ENCODE measurements around the gene RDH13.
"Not testable (repeated sequence)": the region's sequence is repeated elsewhere in the genome, so short reads cannot be mapped to it uniquely, and the experiment has no call there.

RDH13 gene

DNA sequence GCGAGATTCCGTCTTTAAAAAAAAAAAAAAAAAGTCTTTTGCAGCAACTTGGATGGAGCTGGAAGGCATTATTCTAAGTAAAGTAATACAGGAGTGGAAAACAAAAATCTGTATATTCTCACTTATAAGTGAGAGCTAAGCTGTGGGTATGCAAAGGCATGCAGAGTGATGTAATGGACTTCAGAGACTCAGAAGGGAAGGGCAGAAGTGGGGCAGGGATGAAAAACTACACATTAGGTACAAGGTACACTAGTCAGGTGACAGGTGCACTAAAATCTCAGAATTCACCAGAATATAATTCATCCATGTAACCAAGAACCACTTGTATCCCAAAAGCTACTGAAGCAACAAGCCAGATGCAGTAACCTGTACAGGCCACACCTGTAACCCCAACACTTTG is 26.9 kb downstream of the RDH13 start:
- Histone ChIP-seq H3K9me3 (replicated peaks; ENCODE audit: low read length) (no peaks in the 10 kb centered on the region), H3K9ac (ENCODE audit: low read depth, low read length) (no peak overlapping the region), H3K4me1 (ENCODE audit: control insufficient read depth, insufficient read depth, low read length) (no peaks in the 10 kb centered on the region), H3K4me3 (ENCODE audit: low read length) (no peak overlapping the region), H3K36me3 (ENCODE audit: insufficient read depth, low read length) (no peaks in the 10 kb centered on the region), H3K27me3 (ENCODE audit: control insufficient read depth, insufficient read depth, low read length) (no peaks in the 10 kb centered on the region), H3K4me2 (ENCODE audit: low read length) (no peak overlapping the region)

- Histone ChIP-seq H3K4me2 (ENCODE audit: low read length) (no peak overlapping the region), H3K9ac (ENCODE audit: low read depth, low read length) (no peak overlapping the region), H3K4me1 (ENCODE audit: control insufficient read depth, insufficient read depth, low read length) (no peaks in the 10 kb centered on the region), H3K36me3 (ENCODE audit: insufficient read depth, low read length) (no peaks in the 10 kb centered on the region), H3K9me3 (replicated peaks; ENCODE audit: low read length) (no peaks in the 10 kb centered on the region), H3K27me3 (ENCODE audit: control insufficient read depth, insufficient read depth, low read length) (no peaks in the 10 kb centered on the region), H3K4me3 (ENCODE audit: low read length) (no peak overlapping the region)
These were observed 28.2 kb downstream of the RDH13 start for GRCh38 chr19:55034751-55035150.

- H3K4me2 ChIP-seq (ENCODE audit: low read length); H3K27me3 ChIP-seq (ENCODE audit: control insufficient read depth, insufficient read depth, low read length); H3K4me1 ChIP-seq (ENCODE audit: control insufficient read depth, insufficient read depth, low read length); H3K9ac ChIP-seq (ENCODE audit: low read depth, low read length); H3K9me3 ChIP-seq (replicated peaks; ENCODE audit: low read length); H3K4me3 ChIP-seq (ENCODE audit: low read length); H3K36me3 ChIP-seq (ENCODE audit: insufficient read depth, low read length): not testable (repeated sequence)
These were observed 29.8 kb downstream of the RDH13 start for GRCh38 chr19:55032976-55033643.

DNA sequence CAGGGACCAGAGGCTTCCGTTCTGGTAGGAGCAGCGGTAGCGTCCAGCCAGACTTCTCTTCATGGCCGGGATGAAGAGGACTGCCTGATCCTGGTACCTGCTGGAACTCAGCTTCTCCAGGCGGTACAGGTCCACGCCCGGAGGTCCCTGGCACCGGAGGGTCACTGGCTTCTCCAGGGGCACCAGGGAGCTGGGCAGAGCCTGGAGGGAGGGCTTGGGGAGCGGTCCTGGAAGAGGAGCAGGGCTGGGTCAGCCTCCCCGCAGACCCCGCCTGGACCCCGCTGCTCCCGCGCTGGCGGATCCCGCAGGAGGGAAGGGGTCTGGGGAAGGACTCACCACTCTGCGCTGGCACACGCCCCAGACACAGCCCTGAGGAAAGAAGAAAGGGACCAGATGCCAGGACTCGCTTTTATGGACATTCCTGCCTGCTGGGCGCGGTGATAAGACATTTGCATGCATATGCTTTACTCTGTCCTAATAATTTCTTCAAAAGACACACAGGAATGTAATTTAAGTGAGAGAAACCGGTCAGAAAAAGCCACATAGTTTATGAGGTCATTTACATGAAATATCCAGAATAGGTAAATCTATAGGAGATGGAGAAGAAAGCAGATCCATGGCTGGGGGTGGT is 30.7 kb downstream of the RDH13 start:
- no peak overlapping the region for H3K4me3 ChIP-seq (ENCODE audit: low read length)
- no peaks in the 10 kb centered on the region for H3K9me3 ChIP-seq (replicated peaks; ENCODE audit: low read length)
- H3K36me3 ChIP-seq (ENCODE audit: insufficient read depth, low read length): no peaks in the 10 kb centered on the region
- H3K4me1 ChIP-seq (ENCODE audit: control insufficient read depth, insufficient read depth, low read length): no peaks in the 10 kb centered on the region
- no peaks in the 10 kb centered on the region for H3K27me3 ChIP-seq (ENCODE audit: control insufficient read depth, insufficient read depth, low read length)
- no peak overlapping the region for H3K9ac ChIP-seq (ENCODE audit: low read depth, low read length)
- no peak overlapping the region for H3K4me2 ChIP-seq (ENCODE audit: low read length)

GRCh38 chr19:55031178-55031577 is 31.8 kb downstream of the RDH13 start:
- H3K9ac ChIP-seq (ENCODE audit: low read depth, low read length): no peak overlapping the region
- H3K27me3 ChIP-seq (ENCODE audit: control insufficient read depth, insufficient read depth, low read length): no peaks in the 10 kb centered on the region
- no peaks in the 10 kb centered on the region for H3K4me1 ChIP-seq (ENCODE audit: control insufficient read depth, insufficient read depth, low read length)
- no peaks in the 10 kb centered on the region for H3K36me3 ChIP-seq (ENCODE audit: insufficient read depth, low read length)
- no peak overlapping the region for H3K4me2 ChIP-seq (ENCODE audit: low read length)
- no peak overlapping the region for H3K4me3 ChIP-seq (ENCODE audit: low read length)
- no peaks in the 10 kb centered on the region for H3K9me3 ChIP-seq (replicated peaks; ENCODE audit: low read length)

DNA sequence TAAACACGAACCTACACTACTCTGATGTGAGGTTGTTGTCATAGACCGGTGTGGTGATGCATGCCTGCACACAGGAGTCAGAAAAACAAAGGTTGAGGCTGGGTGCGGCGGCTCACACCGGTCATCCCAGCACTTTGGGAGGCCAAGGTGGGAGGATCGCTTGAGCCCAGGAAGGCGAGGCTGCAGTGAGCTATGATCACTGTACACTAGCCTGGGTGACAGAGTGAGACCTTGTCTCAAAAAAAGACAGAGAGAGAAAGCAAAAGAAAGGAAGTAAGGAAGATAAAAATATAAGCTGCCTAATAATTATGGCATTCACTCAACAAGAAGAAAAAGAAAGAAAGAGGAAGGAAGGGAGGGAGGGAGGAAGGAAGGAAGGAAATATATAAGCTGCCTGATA is 34.2 kb downstream of the RDH13 start:
- H3K4me1 ChIP-seq (ENCODE audit: control insufficient read depth, insufficient read depth, low read length): no peaks in the 10 kb centered on the region
- H3K9ac ChIP-seq (ENCODE audit: low read depth, low read length): no peak overlapping the region
- H3K27me3 ChIP-seq (ENCODE audit: control insufficient read depth, insufficient read depth, low read length): no peaks in the 10 kb centered on the region
- no peak overlapping the region for H3K4me3 ChIP-seq (ENCODE audit: low read length)
- H3K9me3 ChIP-seq (replicated peaks; ENCODE audit: low read length): no peaks in the 10 kb centered on the region
- H3K36me3 ChIP-seq (ENCODE audit: insufficient read depth, low read length): no peaks in the 10 kb centered on the region
- H3K4me2 ChIP-seq (ENCODE audit: low read length): no peak overlapping the region

DNA sequence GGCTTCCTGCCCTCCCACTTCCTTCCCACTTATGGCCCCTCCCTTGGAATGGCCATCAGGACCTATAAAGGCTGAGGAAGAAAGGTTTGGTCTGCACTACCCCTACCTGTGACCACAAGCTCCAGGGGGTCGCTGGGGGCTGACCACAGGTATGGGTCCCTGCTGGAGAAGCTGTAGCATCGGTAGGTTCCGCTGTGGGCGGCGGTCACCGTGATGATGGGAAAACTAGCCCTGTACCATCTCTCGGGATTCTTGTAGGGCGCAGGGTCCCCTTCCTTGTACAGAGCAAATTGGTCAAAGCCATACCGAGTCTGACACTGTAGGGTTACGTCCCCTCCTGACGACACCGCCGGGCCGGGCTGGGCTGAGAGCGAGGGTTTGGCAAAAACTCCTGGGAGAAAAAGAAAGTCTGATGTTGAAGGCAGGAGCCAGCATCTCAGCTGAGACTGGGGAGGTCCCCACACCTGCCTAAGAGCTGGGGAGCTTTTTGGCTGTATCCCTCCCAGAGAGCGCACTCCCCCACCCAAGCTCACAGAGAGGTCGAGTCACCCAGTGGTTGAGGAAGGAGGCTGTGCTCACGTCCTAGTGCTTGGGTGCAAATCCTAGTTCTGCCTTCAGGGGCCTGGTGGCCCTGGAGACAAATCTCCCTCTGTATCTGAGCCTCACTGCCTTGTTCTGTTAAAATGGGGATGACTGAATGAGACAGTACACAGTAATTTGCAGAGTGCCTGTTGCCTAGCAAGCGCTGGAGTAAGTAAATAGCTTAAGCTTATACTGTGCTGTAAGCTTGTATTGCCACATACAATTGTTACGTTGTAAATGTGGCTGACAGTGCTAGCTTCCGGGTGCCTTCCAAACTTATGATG is 35.2 kb downstream of the RDH13 start:
- Histone ChIP-seq H3K9me3 (replicated peaks; ENCODE audit: low read length) (no peaks in the 10 kb centered on the region), H3K36me3 (ENCODE audit: insufficient read depth, low read length) (no peaks in the 10 kb centered on the region), H3K9ac (ENCODE audit: low read depth, low read length) (no peak overlapping the region), H3K4me3 (ENCODE audit: low read length) (no peak overlapping the region), H3K27me3 (ENCODE audit: control insufficient read depth, insufficient read depth, low read length) (no peaks in the 10 kb centered on the region), H3K4me1 (ENCODE audit: control insufficient read depth, insufficient read depth, low read length) (no peaks in the 10 kb centered on the region), H3K4me2 (ENCODE audit: low read length) (no peak overlapping the region)

DNA sequence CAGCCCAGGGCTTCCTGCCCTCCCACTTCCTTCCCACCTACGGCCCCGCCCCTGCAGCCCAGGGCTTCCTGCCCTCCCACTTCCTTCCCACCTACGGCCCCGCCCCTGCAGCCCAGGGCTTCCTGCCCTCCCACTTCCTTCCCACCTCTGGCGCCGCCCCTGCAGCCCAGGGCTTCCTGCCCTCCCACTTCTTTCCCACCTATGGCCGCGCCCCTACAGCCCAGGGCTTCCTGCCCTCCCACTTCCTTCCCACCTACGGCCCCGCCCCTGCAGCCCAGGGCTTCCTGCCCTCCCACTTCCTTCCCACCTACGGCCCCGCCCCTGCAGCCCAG is 35.8 kb downstream of the RDH13 start:
- not testable (repeated sequence) for H3K4me2 ChIP-seq (ENCODE audit: low read length); H3K4me1 ChIP-seq (ENCODE audit: control insufficient read depth, insufficient read depth, low read length); H3K4me3 ChIP-seq (ENCODE audit: low read length); H3K27me3 ChIP-seq (ENCODE audit: control insufficient read depth, insufficient read depth, low read length); H3K9ac ChIP-seq (ENCODE audit: low read depth, low read length); H3K9me3 ChIP-seq (replicated peaks; ENCODE audit: low read length); H3K36me3 ChIP-seq (ENCODE audit: insufficient read depth, low read length)

DNA sequence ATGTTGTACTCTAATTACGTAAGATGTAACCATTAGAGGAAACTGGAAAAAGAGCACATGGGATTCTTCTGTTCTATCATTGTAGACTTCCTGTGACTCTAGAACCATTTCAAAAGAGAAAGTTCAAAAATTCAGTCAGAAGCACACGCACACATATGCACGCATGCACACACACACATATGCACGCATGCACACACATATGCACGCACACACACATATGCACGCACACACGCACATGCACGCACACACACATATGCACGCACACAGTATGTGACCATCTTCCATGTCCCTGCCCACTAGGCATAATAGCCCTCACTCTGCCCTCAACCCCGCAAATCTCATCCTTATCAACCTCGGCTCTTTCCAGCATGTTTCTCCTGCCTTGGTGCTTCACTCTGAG is 38.8 kb downstream of the RDH13 start:
- no peak overlapping the region for H3K4me2 ChIP-seq (ENCODE audit: low read length)
- H3K4me1 ChIP-seq (ENCODE audit: control insufficient read depth, insufficient read depth, low read length): no peaks in the 10 kb centered on the region
- no peaks in the 10 kb centered on the region for H3K9me3 ChIP-seq (replicated peaks; ENCODE audit: low read length)
- no peak overlapping the region for H3K9ac ChIP-seq (ENCODE audit: low read depth, low read length)
- no peaks in the 10 kb centered on the region for H3K36me3 ChIP-seq (ENCODE audit: insufficient read depth, low read length)
- H3K27me3 ChIP-seq (ENCODE audit: control insufficient read depth, insufficient read depth, low read length): no peaks in the 10 kb centered on the region
- H3K4me3 ChIP-seq (ENCODE audit: low read length): no peak overlapping the region

DNA sequence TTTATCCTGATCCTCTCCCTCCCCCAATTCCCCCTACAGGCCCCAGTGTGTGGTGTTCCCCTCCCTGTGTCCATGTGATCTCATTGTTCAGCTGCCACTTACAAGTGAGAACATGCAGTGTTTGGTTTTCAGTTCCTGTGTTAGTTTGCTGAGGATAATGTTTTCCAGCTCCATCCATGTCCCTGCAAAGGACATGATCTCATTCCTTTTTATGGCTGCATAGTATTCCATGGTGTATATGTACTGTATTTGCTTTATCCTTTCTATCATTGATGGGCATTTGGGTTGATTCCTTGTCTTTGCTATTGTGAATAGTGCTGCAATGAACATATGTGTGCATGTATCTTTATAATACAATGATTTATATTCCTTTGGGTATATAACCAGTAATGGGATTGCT is 42.6 kb downstream of the RDH13 start:
- not testable (repeated sequence) for H3K36me3 ChIP-seq (ENCODE audit: insufficient read depth, low read length); H3K4me2 ChIP-seq (ENCODE audit: low read length); H3K27me3 ChIP-seq (ENCODE audit: control insufficient read depth, insufficient read depth, low read length); H3K4me1 ChIP-seq (ENCODE audit: control insufficient read depth, insufficient read depth, low read length); H3K4me3 ChIP-seq (ENCODE audit: low read length); H3K9me3 ChIP-seq (replicated peaks; ENCODE audit: low read length); H3K9ac ChIP-seq (ENCODE audit: low read depth, low read length)

DNA sequence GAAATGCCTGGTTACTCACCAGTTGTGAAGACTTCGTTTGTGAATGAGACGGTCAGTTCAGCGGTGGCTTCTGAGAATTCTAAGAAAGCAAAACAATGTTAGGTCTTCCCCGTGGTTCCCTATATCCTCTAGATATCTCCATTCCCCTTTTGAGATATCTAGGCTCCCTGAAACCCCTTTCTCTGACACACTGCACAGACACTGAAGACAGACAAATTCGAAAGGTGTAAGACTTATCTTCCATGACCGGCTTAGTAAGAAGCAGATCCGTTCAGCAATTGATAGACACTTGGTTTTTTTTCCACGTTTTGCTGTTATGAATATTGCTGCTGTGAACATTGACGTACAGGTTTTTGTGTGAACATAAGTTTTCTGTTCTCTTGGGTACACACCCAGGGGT is 44.3 kb downstream of the RDH13 start:
- Histone ChIP-seq H3K27me3 (ENCODE audit: control insufficient read depth, insufficient read depth, low read length) (no peaks in the 10 kb centered on the region), H3K36me3 (ENCODE audit: insufficient read depth, low read length) (no peaks in the 10 kb centered on the region), H3K9me3 (replicated peaks; ENCODE audit: low read length) (peaks cover 3% of the 10 kb centered on the region), H3K9ac (ENCODE audit: low read depth, low read length) (no peak overlapping the region), H3K4me1 (ENCODE audit: control insufficient read depth, insufficient read depth, low read length) (no peaks in the 10 kb centered on the region), H3K4me2 (ENCODE audit: low read length) (no peak overlapping the region), H3K4me3 (ENCODE audit: low read length) (no peak overlapping the region)

DNA sequence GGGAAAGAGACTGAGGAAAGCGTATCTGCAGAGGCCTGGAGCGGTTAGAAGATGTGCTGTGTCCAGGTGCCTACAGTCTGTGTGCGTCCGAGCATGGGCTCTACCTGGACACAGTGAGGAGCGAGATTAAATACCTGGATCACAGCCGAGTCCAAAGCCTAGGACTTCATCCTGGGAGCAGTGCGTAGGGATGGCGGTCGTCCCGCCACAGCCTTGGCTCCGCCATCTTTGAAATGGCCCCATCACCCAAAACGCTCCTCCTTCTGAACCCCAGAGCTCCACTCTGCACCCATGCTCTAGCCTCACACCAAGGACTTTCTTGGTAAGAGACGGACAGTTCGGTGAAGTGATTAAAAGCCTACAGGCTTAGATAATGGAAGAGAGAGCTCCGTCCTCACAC is 44.7 kb downstream of the RDH13 start:
- no peak overlapping the region for H3K9ac ChIP-seq (ENCODE audit: low read depth, low read length)
- no peaks in the 10 kb centered on the region for H3K27me3 ChIP-seq (ENCODE audit: control insufficient read depth, insufficient read depth, low read length)
- H3K4me2 ChIP-seq (ENCODE audit: low read length): no peak overlapping the region
- H3K36me3 ChIP-seq (ENCODE audit: insufficient read depth, low read length): no peaks in the 10 kb centered on the region
- H3K9me3 ChIP-seq (replicated peaks; ENCODE audit: low read length): peaks cover 3% of the 10 kb centered on the region
- no peak overlapping the region for H3K4me3 ChIP-seq (ENCODE audit: low read length)
- H3K4me1 ChIP-seq (ENCODE audit: control insufficient read depth, insufficient read depth, low read length): no peaks in the 10 kb centered on the region

Measured in skeletal muscle satellite cell (primary cell).